ENCODE results near the gene AKNAD1. TPM values are rescaled to one million over a fixed set of nuclear protein-coding genes. Genes with fewer than 3 reads are reported as not detected.
A peak's percentile ranks its signal among the peaks of the same experiment; 100 is the strongest.

The AKNAD1 gene
- total and polyA plus RNA-seq, 2 experiments from 2014 or later: not detected

DNA sequence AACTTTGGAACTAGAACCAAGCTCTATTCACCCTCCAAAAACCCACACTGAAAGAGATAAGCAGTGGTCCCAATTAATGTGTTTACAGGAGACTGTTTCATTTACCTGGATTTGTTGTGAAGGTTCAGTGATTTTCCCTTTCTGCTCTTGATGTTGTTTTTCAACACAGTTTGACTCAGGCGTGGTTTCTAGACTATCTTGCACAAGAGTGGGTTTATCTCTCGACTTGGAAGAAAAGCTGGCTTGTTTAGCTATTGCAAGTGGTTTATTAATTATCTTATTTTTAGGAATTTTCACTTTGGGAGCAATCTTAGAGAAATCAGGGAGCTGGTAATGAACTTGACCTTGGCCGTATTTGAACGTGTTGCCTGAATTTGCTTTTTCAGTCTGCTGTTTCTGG lies 5.3 kb downstream of the AKNAD1 start:
- no peaks in the 10 kb centered on the region for H3K9me3 ChIP-seq (ENCODE audit: low read depth)
- H3K4me3 ChIP-seq: no peak overlapping the region
- H3K4me1 ChIP-seq (ENCODE audit: low read depth): no peaks in the 10 kb centered on the region
- peak in 1 of 2 donors; percentile 35 for DNase-seq (ENCODE audit: low read depth in 1 of 2, low spot score in 1 of 2)
- H3K27ac ChIP-seq: no peak overlapping the region
- H3K27me3 ChIP-seq: no peaks in the 10 kb centered on the region
- TF ChIP-seq, protein P1, sequence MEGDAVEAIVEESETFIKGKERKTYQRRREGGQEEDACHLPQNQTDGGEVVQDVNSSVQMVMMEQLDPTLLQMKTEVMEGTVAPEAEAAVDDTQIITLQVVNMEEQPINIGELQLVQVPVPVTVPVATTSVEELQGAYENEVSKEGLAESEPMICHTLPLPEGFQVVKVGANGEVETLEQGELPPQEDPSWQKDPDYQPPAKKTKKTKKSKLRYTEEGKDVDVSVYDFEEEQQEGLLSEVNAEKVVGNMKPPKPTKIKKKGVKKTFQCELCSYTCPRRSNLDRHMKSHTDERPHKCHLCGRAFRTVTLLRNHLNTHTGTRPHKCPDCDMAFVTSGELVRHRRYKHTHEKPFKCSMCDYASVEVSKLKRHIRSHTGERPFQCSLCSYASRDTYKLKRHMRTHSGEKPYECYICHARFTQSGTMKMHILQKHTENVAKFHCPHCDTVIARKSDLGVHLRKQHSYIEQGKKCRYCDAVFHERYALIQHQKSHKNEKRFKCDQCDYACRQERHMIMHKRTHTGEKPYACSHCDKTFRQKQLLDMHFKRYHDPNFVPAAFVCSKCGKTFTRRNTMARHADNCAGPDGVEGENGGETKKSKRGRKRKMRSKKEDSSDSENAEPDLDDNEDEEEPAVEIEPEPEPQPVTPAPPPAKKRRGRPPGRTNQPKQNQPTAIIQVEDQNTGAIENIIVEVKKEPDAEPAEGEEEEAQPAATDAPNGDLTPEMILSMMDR (IDR thresholded peaks at IDR 0.05; ENCODE audit: low read depth, low read length): no peak
- no peaks in the 10 kb centered on the region for H3K36me3 ChIP-seq

DNA sequence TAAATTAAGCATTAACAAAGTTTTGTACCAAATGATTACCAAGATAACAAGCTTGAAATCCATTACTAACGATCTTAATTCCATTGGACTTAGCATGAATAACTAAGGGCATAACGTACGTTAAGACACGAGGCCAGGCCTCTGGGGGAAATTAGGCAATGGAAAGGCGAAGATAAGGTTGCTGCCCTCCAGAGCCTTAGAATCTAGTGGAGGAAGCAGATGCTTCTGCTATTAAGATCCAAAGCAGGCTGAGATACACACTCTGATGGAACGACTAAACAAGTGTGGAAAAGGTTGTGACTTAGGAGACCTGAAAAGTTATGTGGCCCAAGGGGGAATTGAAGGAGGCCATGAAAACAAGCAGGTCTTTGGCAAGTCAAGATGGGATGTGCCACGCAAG lies 6.0 kb downstream of the AKNAD1 start:
- H3K4me1 ChIP-seq (ENCODE audit: low read depth): no peaks in the 10 kb centered on the region
- TF ChIP-seq, protein P1 (IDR thresholded peaks at IDR 0.05; ENCODE audit: low read depth, low read length): no peak
- no peak overlapping the region for H3K4me3 ChIP-seq
- H3K27ac ChIP-seq: no peak overlapping the region
- H3K27me3 ChIP-seq: no peaks in the 10 kb centered on the region
- no peaks in the 10 kb centered on the region for H3K36me3 ChIP-seq
- DNase-seq (ENCODE audit: low read depth in 1 of 2, low spot score in 1 of 2): no peak
- H3K9me3 ChIP-seq (ENCODE audit: low read depth): no peaks in the 10 kb centered on the region

DNA sequence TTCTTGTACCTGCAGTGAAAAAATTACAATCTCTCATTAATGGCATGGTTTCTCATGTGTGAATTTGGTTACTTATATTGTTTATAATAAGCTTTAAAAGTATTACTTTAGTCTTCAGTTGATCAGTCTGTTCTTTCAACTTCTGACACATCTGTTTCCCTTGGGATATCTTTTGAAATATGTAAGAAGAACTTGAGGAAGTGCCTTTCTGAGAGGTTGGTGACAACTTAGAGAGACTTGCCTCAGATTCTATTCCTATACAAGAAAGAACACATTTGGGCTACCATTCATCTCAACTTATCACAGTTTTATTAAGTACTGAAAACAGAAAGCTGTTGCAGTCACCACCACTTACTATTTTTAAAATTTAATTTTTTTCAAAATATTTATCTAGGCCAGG lies 8.1 kb downstream of the AKNAD1 start:
- TF ChIP-seq, protein P1 (IDR thresholded peaks at IDR 0.05; ENCODE audit: low read depth, low read length): no peak
- DNase-seq (ENCODE audit: low read depth in 1 of 2, low spot score in 1 of 2): no peak

DNA sequence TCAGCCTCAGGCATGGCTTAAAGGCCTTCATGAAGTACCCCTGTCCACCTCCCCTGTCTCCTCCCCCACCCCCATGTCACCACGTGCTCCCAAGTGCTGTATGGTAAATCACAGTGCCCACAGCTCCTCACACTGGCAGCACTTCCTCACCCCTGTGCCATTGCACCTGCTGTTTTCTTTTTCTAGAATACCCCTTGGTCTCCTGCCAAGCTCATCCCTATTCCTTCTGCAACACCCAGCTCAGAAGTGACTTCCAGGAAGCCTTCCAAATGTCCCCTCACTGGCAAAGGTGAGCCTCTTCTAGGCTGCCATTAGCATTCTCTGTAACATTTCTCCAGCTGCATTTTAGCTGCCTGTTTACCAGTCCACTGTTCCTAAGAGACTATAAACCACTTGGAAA lies 9.4 kb downstream of the AKNAD1 start:
- Histone ChIP-seq H3K4me3 (no peak overlapping the region), H3K27me3 (no peaks in the 10 kb centered on the region), H3K27ac (no peak overlapping the region), H3K4me1 (ENCODE audit: low read depth) (peaks cover under 1% of the 10 kb centered on the region), H3K9me3 (ENCODE audit: low read depth) (no peaks in the 10 kb centered on the region), H3K36me3 (no peaks in the 10 kb centered on the region)
- TF ChIP-seq, protein P1 (IDR thresholded peaks at IDR 0.05; ENCODE audit: low read depth, low read length): no peak
- no peak for DNase-seq (ENCODE audit: low read depth in 1 of 2, low spot score in 1 of 2)

More for the DNA sequence above, 8.1 kb downstream of the AKNAD1 start:
- Histone ChIP-seq H3K27ac (no peak overlapping the region), H3K36me3 (no peaks in the 10 kb centered on the region), H3K27me3 (no peaks in the 10 kb centered on the region), H3K4me3 (no peak overlapping the region), H3K9me3 (ENCODE audit: low read depth) (no peaks in the 10 kb centered on the region), H3K4me1 (ENCODE audit: low read depth) (no peaks in the 10 kb centered on the region)

DNA sequence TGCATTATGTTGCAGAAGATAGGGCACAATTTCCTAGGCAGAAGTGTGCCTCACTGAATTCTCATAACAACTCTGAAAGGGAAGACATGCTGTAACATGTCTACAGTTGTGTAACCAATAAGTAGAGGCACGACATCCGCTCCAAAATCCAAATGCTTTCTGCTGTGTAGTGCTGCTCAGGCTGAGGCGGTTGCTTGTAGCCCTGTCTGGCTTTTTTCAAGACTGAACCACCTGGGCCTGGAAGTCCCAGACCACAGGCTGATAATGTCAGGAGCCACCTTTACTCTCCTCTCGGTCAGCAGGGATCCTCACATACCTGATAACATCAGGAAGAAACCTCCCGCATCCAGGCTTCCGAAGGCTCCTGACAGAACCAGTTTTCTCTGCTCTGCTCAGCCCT lies 10.9 kb downstream of the AKNAD1 start:
- TF ChIP-seq, protein P1 (IDR thresholded peaks at IDR 0.05; ENCODE audit: low read depth, low read length): no peak
- Histone ChIP-seq H3K27me3 (no peaks in the 10 kb centered on the region), H3K4me1 (ENCODE audit: low read depth) (peaks cover 11% of the 10 kb centered on the region), H3K9me3 (ENCODE audit: low read depth) (no peaks in the 10 kb centered on the region), H3K36me3 (no peaks in the 10 kb centered on the region), H3K27ac (no peak overlapping the region), H3K4me3 (no peak overlapping the region)
- DNase-seq (ENCODE audit: low read depth in 1 of 2, low spot score in 1 of 2): no peak

DNA sequence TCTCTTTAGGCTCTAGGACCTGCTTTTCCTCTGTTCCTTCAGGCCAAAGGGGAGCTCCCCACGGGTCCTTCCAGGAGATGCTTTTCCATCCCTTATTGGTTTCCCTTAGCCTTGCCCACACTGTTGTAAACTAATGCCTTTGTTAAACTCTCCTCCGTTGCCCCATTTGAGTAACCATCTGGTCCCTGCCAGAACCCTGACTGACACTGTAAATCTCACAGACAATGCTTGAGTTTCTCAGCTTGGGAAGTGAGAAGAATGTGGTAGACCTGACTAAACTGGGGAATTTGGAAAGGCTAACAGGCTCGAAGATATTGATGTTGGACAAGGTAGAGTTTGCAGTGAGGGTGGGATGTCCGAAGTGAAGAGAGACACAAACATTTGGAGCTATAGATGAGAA lies 11.4 kb downstream of the AKNAD1 start:
- H3K27me3 ChIP-seq: no peaks in the 10 kb centered on the region
- no peak for DNase-seq (ENCODE audit: low read depth in 1 of 2, low spot score in 1 of 2)
- no peak overlapping the region for H3K27ac ChIP-seq
- no peak overlapping the region for H3K4me3 ChIP-seq
- H3K9me3 ChIP-seq (ENCODE audit: low read depth): no peaks in the 10 kb centered on the region
- H3K4me1 ChIP-seq (ENCODE audit: low read depth): peaks cover 11% of the 10 kb centered on the region
- TF ChIP-seq, protein P1 (IDR thresholded peaks at IDR 0.05; ENCODE audit: low read depth, low read length): no peak
- H3K36me3 ChIP-seq: no peaks in the 10 kb centered on the region
